ENCODE results near the gene PTRHD1. TPM values are rescaled to one million over a fixed set of nuclear protein-coding genes. Genes with fewer than 3 reads are reported as not detected.

Gene PTRHD1
- total RNA-seq, 1 donor from 2014 or later = 36.0 TPM

DNA sequence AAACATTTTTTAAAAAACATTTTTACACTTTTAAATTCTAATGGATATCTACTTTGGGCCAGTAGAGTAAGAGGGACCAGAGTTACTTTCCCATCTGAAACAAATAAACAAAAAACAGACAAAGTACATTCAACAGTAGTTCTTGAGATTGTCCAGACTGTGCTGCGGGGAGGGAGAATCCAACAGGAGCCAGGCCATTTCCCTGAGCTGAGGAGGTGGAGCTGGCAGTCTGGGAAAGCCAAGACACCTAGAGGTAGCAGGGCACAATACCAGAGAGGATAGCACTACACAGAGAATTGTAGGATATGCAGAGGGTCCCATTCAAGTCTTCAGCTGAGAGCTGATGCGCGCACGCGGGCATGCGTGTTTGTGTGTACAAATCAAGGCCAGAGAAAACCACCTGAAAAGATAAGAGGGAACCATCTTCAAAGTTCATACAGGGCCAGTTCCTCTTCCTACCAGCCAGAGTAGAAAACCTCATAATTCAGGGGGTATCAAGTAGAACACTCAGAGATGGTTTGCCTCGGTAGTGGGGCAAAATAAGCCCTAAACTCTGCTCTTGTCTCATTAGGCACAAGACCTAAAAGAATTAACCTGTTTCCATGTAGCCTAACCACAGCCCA, 44.0 kb downstream of the PTRHD1 start:
- Mint-ChIP-seq H3K9me3 (ENCODE audit: unreplicated experiment) (no peaks in the 10 kb centered on the region), H3K27ac (ENCODE audit: unreplicated experiment) (no peak overlapping the region), H3K36me3 (ENCODE audit: low read depth, unreplicated experiment) (no peaks in the 10 kb centered on the region), H3K4me3 (ENCODE audit: unreplicated experiment) (no peak overlapping the region), H3K4me1 (ENCODE audit: unreplicated experiment) (peaks cover 3% of the 10 kb centered on the region), H3K27me3 (ENCODE audit: unreplicated experiment) (no peaks in the 10 kb centered on the region)
- DNase-seq (ENCODE audit: low spot score) = peak; percentile 15
- TF ChIP-seq, protein P1, sequence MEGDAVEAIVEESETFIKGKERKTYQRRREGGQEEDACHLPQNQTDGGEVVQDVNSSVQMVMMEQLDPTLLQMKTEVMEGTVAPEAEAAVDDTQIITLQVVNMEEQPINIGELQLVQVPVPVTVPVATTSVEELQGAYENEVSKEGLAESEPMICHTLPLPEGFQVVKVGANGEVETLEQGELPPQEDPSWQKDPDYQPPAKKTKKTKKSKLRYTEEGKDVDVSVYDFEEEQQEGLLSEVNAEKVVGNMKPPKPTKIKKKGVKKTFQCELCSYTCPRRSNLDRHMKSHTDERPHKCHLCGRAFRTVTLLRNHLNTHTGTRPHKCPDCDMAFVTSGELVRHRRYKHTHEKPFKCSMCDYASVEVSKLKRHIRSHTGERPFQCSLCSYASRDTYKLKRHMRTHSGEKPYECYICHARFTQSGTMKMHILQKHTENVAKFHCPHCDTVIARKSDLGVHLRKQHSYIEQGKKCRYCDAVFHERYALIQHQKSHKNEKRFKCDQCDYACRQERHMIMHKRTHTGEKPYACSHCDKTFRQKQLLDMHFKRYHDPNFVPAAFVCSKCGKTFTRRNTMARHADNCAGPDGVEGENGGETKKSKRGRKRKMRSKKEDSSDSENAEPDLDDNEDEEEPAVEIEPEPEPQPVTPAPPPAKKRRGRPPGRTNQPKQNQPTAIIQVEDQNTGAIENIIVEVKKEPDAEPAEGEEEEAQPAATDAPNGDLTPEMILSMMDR (IDR thresholded peaks at IDR 0.05; ENCODE audit: unreplicated experiment) = no peak

DNA sequence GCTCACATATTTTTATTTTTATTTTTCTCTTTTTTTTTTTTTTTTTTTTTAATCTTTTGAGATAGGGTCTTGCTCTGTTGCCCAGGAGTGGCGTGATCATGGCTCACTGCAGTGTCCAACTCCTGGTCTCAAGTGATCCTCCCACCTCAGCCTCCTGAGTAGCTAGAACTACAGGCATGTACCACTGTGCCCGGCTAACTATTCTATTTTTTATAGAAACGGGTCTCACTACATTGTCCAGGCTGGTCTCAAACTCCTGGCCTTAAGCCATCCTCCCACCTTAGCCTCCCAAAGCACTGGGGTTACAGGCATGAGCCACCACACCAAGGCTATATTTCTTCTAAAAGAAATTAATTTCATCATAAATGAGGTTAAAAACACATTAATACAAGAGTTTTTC, 45.9 kb downstream of the PTRHD1 start:
- no peak for DNase-seq (ENCODE audit: low spot score)
- no peak overlapping the region for H3K4me3 Mint-ChIP-seq (ENCODE audit: unreplicated experiment)
- H3K4me1 Mint-ChIP-seq (ENCODE audit: unreplicated experiment) = peaks cover 3% of the 10 kb centered on the region
- no peaks in the 10 kb centered on the region for H3K27me3 Mint-ChIP-seq (ENCODE audit: unreplicated experiment)
- H3K36me3 Mint-ChIP-seq (ENCODE audit: low read depth, unreplicated experiment) = peaks cover 6% of the 10 kb centered on the region
- TF ChIP-seq, protein P1 (IDR thresholded peaks at IDR 0.05; ENCODE audit: unreplicated experiment) = no peak
- no peaks in the 10 kb centered on the region for H3K9me3 Mint-ChIP-seq (ENCODE audit: unreplicated experiment)
- H3K27ac Mint-ChIP-seq (ENCODE audit: unreplicated experiment) = no peak overlapping the region

DNA sequence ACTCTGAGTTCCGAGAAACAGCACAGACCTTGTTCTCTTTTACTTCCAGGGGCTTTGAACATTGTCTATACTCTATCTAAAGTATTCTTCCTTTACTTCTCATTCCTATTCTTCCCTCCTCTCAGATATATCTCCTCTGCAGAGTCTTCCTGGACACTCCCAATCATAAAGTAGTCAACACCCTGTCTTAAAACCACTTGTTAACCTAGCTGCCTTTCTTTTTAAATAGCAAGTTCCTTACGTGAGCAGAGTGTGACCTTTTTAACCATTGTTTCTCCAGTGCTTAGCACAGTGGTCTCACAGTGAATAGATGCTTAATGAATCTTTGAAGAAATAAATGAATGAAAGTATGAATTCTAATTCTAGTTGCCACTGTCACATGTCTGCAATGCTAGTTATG, 47.4 kb downstream of the PTRHD1 start:
- TF ChIP-seq, protein P1 (IDR thresholded peaks at IDR 0.05; ENCODE audit: unreplicated experiment) = no peak
- Mint-ChIP-seq H3K27ac (ENCODE audit: unreplicated experiment) (no peak overlapping the region), H3K27me3 (ENCODE audit: unreplicated experiment) (no peaks in the 10 kb centered on the region), H3K4me3 (ENCODE audit: unreplicated experiment) (no peak overlapping the region), H3K36me3 (ENCODE audit: low read depth, unreplicated experiment) (peaks cover 14% of the 10 kb centered on the region), H3K4me1 (ENCODE audit: unreplicated experiment) (peaks cover 3% of the 10 kb centered on the region), H3K9me3 (ENCODE audit: unreplicated experiment) (no peaks in the 10 kb centered on the region)
- no peak for DNase-seq (ENCODE audit: low spot score)

DNA sequence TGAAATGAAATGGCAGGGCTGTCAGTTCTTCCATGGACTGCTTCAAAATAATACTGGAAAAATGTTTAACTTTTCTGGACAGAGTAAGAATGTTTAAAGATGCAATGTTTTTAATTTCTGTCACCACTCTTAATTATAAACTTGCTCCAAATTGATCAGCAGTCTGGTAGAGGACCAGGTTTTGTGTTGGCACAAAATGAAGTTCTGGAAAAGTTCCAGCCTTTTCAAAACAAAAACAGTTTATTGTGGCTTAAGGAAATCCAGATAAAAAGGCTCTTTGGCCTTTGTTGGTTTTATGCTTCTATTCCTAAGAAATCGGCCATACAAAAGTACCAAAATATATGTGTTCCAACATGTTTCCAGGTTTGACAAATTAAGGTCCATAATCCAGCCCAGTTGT, 48.8 kb downstream of the PTRHD1 start:
- H3K4me1 Mint-ChIP-seq (ENCODE audit: unreplicated experiment) = peaks cover 3% of the 10 kb centered on the region
- no peak overlapping the region for H3K4me3 Mint-ChIP-seq (ENCODE audit: unreplicated experiment)
- H3K9me3 Mint-ChIP-seq (ENCODE audit: unreplicated experiment) = no peaks in the 10 kb centered on the region
- peaks cover 14% of the 10 kb centered on the region for H3K36me3 Mint-ChIP-seq (ENCODE audit: low read depth, unreplicated experiment)
- H3K27me3 Mint-ChIP-seq (ENCODE audit: unreplicated experiment) = no peaks in the 10 kb centered on the region
- H3K27ac Mint-ChIP-seq (ENCODE audit: unreplicated experiment) = no peak overlapping the region
- no peak for DNase-seq (ENCODE audit: low spot score)
- TF ChIP-seq, protein P1 (IDR thresholded peaks at IDR 0.05; ENCODE audit: unreplicated experiment) = no peak

DNA sequence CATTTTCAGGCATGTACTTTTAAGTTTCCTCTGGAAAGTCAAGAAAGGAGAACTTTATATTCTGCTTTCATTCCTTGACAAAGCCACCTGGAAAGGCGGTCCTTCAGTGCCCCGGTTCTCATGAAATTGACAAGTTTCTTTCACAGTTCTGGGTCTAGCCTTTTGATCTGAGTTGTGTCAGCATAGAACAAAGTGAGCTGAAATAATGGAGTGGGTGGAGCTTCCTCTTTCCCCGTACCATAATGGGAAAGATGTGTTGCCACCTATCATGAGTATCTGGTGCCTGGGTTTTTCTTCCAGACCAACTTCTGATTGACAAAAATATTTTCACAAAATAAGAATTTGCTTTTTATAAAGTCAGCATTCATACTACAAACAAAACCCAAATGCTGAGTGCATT, 49.3 kb downstream of the PTRHD1 start:
- no peak for DNase-seq (ENCODE audit: low spot score)
- no peaks in the 10 kb centered on the region for H3K9me3 Mint-ChIP-seq (ENCODE audit: unreplicated experiment)
- no peak overlapping the region for H3K27ac Mint-ChIP-seq (ENCODE audit: unreplicated experiment)
- no peak overlapping the region for H3K4me3 Mint-ChIP-seq (ENCODE audit: unreplicated experiment)
- H3K36me3 Mint-ChIP-seq (ENCODE audit: low read depth, unreplicated experiment) = peaks cover 14% of the 10 kb centered on the region
- TF ChIP-seq, protein P1 (IDR thresholded peaks at IDR 0.05; ENCODE audit: unreplicated experiment) = no peak
- no peaks in the 10 kb centered on the region for H3K27me3 Mint-ChIP-seq (ENCODE audit: unreplicated experiment)
- peaks cover under 1% of the 10 kb centered on the region for H3K4me1 Mint-ChIP-seq (ENCODE audit: unreplicated experiment)

Measured in endothelial cell (in vitro differentiated cells).